DMS153 treated with DMSO at 0.1 percent for 48 hours (cell line): ENCODE measurements around the gene EXOC6B.

ENCODE experiments used
- DNase-seq: peaks from one replicate; lab custom pipeline; 2025; ENCODE audit not compliant: unreplicated experiment; lab: John Stamatoyannopoulos, UW

The EXOC6B gene

GRCh38 chr2:72139874-72140620 lies 685.8 kb downstream of the EXOC6B start:
- DNase-seq: no peak

DNA sequence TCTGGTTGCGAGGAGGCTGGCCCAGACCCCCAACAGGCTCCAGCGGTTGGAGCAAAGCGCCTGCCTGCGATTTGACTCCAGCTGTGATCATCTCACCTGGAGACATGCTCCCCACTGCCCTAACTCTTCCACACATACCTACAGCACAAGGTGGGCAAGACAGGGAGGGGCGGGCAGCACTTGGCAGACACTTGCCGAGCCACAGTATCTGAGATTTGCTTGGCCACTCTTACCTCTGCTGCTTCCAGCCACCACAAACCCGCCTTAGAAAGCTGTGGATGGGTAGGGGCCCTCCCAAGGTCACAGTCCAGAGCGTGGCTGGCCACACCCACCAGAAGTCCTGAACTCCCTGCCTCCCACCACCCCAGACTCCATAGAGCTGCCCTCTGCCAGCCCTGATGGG lies 686.4 kb downstream of the EXOC6B start:
- no peak for DNase-seq

DNA sequence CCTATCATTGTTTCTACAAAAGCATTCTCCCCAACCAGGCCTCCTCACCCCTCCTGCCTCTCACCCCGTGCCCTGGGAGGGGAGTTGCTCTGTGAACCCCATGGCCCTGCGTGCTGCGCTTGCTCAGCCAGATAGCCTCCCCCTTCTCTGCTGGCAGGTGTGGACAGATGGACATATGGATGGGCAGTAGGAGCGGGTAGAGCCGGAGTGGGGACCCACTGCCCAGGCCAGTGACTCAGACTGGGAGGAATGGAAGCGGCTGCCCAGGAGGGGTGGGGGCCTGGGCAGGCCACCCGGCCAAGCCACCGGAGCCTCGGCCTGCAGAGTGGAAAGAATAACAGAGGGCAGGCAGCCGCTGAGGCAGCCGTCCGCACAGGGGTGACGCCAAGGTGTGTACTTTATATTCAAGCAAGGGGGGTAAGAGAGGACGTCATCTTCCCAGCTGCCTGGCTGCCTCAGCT lies 686.9 kb downstream of the EXOC6B start:
- no peak for DNase-seq

DNA sequence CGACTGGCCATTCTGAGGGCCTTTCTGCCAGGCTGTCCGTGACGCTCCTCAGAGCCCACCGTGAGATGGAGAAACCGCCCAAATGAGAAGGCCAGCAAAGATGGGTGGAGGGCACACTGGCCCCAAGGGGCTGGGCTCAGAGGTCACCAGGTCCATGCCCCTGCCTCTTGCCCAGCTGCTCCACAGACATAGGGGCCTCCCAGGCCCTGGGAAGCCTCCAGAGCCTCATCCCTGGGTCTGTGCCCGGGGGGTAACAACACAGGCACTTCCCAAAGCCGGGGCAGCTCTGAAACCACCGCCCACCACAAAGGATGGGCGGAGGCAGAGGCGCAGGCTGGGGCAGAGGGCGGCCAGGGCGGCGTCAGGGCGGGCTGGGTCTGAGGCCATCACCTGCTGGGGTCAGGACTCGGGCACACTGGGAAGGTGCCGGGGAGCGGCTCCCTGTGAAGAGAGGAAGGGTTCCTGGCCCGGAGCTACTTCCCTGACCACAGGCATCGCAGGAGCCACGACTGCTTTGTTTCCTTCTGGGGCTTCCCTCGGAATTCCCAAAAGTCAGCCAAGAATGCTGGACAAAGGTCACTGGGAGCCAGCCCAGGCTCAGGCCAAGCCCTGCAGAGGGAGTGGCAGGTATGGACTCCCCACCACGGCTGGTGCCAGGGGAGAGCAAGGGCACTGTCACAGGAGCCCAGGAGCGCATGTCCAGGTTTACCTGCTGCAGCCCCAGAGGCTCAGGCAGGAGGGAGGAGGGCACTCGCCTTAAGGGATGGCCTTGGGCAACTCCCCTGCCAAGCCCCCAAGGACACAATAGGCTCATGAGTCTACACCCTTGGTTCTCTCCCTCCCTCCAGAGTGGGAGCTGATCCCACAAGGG lies 687.6 kb downstream of the EXOC6B start:
- no peak for DNase-seq

DNA sequence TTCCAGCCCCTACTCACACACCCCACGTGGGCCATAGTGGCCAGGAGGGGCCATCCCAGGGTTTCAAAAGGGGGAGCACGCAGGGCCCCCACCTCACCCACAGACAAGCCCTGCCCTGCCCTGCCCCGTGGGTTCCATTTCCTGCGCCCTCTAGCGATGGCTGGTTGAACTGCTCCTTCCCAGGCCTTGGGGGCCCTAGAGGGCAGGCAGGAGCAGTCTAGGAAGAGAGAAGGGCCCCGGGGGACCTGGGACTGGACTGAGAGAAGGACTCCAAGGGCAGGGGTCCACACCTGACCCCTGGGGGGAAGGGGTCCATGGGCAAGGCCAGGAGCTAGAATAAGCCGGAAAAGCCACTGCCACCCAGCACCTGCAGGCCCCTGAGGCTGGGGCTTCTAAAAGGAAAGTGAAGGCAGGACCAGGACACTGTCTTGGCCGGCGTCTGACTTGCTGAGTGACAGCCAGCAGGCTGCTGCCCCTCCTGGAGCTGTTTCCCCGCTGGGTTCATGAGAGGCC lies 688.3 kb downstream of the EXOC6B start:
- no peak for DNase-seq

- no peak for DNase-seq
Measured at GRCh38 chr2:72136933-72137497, 688.8 kb downstream of the EXOC6B start.

DNA sequence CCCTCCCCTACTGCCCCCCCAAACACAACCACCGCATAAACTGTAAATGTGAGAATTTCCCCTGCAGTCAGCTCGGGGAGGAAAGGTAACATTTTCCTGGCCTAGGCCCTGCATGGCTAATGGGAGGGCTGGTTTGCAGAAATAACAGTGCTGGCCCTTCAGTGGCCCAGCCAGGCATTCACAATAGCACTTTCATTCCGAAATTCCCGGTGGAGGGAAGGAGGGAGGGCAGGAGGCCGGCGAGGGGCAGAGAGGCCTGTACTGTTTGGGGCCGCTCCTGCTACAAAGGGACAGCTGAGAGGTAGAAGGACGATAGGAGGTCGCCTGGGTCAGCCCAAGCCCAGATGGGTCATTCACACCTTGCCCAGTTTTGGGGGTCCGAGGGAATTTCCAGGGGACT lies 689.5 kb downstream of the EXOC6B start:
- DNase-seq: no peak

GRCh38 chr2:72135921-72136320 lies 689.9 kb downstream of the EXOC6B start:
- no peak for DNase-seq

DNA sequence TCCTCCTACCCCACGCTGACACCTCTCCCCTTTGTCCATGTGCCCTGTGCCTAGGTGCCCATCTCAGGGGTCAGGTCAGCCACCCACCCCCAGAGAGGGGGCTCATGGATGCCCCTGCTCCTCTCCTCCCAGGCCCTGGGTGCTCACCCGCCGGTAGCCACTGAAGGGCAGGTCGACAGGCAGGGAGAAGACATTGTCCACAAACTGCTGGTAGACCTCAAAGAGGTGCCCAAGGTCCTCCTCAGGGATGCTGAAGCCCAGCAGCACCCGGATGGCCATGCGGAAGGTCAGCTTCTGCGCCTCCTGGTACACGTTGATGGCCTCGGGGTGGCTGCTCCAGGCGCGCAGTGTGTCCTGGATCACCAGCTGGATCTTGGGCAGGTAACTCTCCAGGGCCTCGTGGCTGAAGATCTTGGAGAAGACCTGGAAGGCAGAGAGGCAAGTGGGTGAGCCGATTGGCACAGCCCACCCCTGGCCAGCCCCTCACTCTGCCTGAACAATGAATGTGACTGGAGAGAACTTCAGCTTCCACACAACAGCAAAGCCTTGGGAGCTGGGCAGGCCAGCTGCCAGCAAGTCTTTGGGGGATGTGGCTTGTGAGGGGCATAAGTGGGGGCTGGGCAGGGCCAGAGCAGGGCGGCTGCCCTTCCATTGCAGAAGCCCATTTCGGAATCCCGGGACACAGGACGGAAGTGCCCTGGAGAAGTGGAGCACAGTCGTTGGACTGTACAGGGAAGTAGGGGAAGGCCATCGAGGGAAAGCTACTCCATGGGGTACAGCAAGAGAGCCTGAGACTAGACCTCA lies 690.6 kb downstream of the EXOC6B start:
- DNase-seq: no peak

DNA sequence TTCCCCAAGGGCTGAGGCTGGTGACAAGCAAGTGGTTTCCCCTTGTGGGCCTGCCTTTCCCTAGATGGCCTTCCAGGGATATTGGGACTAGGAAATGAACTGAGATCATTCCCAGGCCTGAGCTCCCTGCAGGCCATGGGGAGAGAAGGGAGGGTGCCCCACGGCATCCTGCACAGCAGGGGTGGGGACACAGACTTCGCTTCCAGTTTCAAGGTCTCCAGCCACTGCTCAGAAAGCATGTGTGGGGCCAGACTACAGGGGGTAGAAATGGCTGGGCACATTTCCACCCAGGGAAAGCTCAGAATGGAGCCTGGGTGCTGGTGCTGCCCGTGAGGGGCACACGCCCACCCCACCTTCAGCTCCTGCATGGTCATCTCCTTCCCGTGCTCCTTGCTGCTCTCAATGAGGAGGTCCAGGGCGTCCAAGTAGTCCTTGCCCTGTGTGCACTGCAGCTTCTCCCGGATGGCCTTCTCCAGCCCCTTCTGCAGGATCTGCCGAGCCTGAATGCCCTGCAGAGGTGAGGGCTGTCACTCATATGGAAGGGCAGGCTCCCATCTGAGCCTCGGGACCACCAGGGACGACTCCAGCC lies 691.3 kb downstream of the EXOC6B start:
- DNase-seq: no peak

- DNase-seq: no peak
Measured at GRCh38 chr2:72133721-72134407, 692.0 kb downstream of the EXOC6B start.

GRCh38 chr2:72132981-72133720 lies 692.7 kb downstream of the EXOC6B start:
- DNase-seq: no peak

DNA sequence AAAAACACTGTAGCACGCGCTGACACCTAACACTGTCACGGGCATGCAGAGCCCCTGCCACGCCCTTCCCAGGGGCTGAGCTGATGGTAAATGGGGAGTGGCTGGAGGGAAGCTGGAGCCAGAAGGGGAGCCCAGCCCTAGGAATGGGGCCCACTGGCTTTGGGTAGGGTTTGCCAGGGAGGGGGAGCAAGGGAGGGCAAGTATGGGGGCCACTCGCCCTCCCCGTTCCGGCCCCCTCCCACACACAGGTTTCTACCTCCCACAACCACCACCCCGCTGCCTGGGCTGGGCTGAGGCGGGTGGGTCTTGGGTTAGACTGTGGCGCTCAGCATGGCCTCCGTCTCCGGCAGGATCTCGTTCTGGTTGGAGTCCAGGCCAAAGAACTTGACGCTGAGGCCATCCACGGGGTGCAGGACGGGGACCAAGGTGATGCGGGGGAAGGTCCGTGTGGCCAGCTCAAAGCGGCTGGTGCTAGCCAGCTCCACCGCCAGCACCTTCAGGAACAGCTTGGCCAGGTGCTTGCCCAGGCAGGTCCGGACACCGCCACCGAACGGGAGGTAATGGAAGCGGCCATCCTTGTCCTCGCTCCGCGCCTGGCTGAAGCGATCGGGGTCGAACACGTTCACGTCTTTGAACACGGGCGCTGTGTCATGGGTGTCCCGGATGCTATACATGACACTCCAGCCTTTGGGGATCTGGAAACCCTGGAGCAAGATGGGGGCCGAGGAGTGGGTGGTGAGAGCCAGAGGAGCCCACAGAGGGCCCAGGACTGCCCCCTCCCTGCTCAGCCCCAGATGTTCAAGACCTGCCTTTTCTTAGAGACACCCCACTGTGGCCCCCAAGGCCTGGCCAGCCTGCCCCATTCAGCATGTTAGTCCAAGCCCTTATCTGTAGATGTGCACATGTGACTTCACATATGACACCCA lies 693.7 kb downstream of the EXOC6B start:
- no peak for DNase-seq

GRCh38 chr2:72131371-72131891 lies 694.4 kb downstream of the EXOC6B start:
- DNase-seq: no peak

DNA sequence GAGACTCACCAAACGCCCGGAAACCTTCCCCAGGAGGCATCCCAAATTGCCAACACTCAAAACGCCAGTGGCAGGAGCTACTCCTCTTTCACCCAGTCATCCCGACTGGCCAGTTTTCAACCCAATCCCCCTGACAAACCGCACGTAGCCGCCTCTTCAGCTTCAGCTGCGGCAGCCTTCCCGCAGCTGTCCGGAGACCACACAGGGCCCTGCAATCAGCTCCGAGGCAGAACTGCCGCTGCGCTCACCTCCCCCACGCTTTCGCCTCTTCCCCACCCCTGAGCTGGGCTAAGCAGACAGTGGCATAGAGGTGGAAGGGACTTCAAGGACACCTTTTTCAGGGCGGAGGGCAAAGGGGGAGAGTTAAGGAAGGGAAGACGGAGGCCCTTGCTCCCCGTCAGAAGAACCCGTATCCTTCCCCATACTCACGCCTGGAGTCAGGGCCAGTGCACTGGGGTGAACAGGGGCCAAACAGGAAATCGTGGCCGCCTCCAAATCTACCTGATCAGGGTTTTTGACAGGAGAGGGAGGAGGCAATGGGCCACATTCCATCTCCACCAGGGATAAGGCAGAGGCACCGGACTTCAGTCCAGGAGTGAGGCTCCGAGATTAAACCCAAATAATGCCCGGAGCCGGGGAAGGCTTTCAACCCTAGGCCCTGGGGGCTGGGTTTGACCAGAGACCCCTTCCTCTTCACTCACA lies 695.0 kb downstream of the EXOC6B start:
- DNase-seq: no peak

DNA sequence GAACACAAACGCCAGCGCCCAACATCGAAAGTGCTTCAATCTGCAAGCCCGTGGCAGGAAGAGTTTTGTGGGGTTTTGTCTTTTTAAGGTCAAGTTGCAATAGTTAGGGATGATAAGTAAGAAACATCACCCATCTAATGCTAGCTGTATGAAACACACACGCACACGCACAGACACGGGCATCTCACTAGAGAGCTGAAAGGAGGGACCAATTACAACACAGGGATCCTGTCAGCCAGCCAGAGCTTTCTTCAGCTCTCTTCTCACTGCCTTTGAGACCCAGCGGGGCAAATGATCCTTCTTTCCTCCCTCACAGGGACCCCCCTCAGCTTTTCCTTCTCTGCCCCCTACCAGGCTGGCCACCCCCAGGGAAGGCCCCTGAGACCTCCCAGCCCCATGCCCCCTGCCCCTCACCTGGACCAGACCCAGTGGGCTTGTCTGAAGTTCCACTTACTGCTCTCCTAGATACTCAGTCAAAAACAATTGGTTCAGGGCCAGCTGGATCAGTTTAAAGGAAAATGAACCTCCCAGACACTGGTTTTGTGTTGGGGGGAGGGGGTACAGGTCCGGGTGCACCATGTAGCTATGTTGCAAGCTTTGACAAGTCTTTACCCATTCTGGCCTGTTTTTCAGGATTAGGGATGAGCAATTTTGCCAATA lies 696.0 kb downstream of the EXOC6B start:
- DNase-seq: no peak

- no peak for DNase-seq
Measured at GRCh38 chr2:72128843-72129227, 697.0 kb downstream of the EXOC6B start.
